GDM1 (cell line): ENCODE data around the gene ARRDC2.
"Not testable (repeated sequence)": the region's sequence is repeated elsewhere in the genome, so short reads cannot be mapped to it uniquely, and the experiment has no call there.

ENCODE experiments used
- DNase-seq: peaks from one replicate; lab custom pipeline; 2025; lab: John Stamatoyannopoulos, UW

Gene ARRDC2

DNA sequence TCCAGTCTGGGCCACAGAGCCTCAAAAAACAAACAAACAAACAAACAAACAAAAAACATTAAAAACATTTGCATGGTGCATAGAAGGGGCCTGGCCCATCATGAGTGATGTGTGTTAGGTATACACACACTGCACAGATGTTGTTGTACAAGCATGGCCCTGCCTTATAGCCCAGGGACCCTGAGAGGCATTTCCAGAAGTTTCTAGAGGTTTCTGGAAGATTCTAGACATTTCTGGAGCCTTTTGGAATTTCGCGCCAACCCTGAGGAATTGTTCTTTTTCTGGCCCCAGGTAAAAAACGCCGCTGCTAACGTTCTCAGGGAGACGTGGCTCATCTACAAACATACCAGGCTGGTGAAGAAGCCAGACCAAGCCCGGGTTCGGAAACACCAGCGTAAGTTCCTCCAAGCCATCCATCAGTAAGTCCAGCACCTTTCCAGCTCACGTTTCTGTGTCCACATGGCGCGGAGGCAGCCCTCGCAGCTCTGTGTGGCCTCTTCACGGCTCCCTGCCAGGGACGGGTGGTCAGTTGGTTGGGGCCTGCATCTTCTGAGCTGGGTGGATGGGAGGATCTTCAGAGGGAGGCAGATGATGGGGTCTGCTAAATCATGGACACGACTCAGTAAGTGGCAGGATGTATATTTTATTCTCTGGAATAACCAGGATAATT is 18.4 kb upstream of the ARRDC2 start:
- DNase-seq: no peak

DNA sequence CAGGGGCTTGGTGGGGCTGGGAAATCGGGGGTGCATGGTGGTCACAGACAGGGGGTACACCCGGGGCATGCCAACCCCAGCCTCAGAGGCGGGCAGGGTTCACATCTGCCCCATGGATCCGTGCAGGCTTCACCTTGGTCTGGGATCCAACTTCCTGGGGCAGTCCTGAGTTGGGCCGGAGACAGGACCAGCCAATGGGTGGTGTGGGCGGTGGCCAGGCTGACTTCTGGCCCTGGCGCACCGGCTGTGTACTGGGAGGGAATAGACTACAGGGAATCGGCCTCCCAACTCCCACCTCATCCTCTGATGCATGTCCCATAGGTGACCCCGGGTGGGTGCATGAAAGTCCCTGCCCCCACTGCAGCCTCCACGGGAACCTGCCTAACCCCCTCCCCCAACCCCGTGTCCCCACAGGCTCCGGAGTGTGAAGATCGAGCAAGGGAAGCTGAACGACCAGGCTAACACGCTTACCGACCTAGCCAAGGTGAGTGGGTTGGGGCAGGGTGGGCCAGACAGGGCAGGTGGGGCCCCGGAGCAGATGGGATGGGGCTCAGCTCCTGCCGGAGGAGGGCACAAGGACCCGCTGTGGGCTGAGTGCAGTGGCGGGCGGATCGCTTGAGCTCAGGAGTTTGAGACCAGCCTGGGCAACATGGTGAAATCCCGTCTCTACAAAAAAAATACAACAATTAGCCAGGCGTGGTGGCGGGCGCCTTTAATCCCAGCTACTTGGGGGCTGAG is 14.7 kb upstream of the ARRDC2 start:
- no peak for DNase-seq

DNA sequence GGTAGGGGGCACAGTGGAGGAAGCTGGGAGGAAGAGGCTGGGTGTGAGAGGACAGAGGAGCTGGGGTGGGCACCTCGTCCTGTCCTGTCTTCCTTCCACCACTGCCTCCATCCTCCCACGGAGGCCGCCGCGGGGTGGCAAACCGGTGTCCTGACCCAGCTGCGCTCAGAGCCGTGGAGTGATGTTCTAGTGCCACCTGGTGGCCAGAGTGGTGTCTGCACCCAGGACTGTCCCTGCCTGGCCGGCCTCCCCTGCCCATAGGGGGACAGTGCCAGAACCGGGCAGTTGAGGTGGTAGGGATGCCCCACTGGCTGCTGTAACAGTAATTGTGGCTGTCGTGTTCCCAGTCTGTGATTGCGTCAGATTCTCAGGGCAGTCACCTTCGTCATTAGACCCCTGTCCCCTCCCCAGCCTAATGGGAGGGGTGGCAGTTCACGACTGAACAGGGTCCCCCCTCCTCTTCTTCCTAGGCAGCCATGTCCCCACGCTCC is 11.1 kb upstream of the ARRDC2 start:
- peak; percentile 55 for DNase-seq

DNA sequence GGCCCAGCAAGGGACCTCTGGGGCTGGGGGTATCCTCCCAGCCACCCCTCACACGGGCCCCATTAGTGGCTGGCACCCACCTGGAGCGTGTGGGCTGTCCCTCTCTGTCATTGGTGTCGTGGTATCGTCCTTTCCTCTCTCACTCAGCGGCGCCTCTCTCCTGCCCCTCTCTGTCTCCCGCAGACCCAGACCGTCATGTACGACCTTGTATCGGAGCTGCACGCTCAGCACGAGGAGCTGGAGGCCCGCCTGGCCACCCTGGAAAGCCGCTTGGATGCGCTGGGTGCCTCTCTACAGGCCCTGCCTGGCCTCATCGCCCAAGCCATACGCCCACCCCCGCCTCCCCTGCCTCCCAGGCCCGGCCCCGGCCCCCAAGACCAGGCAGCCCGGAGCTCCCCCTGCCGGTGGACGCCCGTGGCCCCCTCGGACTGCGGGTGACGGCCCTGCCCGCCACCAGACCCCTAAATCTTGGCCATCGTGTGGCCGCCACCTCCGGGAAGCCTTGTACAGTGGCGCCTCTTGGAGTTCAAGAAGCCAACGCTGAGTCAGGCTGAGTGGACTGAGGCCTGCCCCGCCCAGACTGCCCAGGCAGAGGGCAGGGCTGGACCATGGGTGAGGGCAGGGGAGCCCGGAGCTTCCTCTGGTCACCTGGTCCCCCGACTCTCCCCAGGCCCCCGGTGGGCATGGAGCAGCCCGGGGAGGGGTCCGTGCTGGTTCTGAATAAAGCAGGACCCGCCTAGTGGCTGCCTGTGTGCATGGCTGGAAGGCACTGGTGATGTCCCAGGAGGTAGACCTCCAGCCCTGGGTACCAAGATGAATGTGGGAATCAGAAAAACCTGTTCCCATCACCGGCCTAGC is 9.8 kb upstream of the ARRDC2 start:
- DNase-seq: no peak

DNA sequence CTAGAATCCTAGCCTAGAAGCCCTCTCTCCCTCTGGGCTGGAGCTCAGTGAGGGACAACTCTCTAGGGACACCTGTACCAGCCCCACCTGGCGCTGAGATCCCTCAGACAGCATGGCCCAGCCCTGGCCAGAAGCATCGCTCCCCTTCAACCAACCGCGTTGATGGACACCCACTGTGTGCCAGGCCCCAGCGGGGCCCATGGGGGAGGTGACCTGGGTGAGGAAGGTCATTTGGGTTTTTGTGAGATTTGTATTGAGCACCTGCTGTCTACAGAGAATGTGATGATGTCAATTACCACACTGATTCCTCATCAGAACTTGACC is 9.2 kb upstream of the ARRDC2 start:
- no peak for DNase-seq

DNA sequence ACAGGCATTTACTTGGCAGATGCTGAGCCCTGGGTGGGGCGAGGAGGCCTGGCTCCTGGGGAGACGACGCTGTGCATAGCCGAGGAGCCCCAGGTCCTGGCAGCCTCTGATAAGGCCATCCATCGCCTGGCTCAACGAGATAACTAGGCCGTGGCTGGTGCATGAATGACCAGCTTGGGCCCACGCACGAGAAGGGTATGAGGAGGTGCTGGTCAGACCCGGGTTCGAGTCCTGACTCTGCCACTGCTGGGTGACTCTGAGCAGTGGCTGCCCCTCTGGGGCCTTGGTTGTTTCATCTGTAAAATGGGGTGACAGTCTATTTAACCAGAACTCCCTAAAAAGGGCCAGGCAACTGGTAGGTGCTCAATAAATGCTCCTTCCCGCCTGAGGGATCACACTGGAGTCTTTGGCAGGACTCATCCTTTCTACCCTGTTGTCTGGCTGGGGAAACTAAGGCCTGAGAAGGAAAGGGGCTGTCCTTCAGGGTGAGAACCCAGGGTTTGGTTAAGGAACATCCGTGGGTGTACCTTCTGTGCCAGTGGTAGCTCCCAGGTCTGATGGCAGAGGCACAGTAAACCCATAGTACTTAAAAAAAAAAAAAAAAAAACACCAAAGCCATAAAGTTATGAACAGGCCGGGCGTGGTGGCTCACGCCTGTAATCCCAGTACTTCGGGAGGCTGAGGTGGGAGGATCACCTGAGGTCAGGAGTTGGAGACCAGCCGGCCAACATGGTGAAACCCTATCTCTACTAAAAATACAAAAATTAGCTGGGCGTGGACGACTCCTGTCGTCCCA is 8.1 kb upstream of the ARRDC2 start:
- no peak for DNase-seq

DNA sequence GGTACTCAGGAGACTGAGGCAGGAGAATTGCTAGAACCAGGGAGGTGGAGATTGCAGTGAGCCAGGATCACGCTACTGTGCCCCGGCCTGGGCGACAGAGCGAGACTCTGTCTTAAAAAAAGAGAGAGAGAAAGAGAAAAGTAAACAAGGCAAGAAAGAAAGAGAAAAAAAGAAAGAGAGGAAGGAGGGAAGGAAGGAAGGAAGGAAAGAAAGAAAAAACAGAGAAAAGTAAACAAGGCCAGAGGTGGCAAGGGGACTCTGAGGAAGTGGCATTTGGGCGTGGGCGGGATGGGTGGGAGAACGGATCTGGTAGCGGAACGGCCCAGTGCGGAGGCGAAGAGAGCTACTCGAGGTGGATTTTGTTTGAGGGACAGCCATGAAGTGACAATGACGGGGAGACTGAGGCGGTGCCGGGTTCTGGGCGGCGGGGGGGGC is 7.5 kb upstream of the ARRDC2 start:
- DNase-seq: no peak

DNA sequence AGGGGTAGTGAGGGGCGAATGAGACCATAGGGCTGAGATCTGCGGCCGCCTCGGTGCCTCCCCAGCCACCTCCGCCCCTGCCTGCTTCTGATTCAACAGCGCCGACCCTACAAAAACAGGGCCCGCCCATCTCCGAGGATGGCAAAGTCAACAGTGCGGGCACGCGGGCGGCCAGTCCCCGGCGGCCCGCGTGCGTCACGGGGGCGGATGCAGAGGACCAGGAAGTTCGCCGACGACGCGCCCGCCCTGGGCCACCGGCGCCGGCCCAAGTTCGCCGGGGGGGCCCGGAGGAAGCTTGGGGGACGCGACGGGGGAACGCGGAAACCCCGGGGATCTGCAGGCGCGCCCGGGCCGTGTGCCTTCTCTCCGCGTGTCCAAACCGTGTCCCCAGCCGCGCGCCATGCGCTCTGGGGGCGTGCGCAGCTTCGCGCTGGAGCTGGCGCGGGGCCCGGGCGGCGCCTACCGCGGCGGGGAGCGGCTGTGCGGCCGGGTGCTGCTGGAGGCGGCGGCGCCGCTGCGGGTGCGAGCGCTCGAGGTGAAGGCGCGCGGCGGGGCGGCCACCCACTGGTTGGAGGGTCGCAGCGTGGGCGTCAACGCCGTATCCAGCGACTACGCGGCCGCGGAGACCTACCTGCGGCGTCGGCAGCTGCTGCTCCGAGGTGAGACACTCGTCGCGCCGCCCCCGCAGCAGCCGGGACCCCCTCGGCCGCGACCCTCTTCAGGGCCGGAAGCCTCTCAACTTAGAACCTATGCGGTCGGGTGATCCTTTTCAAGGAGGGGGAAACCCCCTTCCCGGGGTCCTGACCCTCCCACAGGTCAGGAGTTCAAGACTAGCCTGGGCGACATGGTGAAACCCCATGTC is 6.8 kb upstream of the ARRDC2 start:
- DNase-seq: peak; percentile 80

DNA sequence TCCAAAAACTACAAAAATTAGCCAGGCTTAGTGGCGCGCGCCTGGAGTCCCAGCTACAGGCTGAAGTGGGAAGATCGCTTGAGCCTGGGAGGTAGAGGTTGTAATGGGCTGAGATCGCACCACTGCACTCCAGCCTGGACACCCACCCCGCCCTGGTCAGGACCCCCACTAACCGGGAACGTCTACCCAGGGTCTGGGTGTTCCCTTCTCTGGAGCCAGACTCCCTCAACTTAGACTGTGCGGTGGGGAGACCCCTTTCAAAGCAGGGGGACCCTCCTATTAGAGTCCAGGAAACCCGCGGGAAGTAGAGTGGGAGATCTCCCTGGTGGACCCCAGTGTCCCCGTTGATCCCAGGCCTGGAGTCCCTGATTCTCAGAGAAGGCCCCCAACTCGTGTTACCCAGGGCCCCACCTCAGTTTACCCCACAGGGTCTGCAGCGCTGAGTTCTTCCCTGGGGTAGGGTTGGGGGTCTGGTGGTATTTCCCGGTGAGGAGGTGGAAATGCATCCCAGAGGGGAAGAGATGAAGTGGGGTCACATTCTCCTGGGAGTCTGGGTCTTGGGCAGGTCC is 6.1 kb upstream of the ARRDC2 start:
- no peak for DNase-seq

DNA sequence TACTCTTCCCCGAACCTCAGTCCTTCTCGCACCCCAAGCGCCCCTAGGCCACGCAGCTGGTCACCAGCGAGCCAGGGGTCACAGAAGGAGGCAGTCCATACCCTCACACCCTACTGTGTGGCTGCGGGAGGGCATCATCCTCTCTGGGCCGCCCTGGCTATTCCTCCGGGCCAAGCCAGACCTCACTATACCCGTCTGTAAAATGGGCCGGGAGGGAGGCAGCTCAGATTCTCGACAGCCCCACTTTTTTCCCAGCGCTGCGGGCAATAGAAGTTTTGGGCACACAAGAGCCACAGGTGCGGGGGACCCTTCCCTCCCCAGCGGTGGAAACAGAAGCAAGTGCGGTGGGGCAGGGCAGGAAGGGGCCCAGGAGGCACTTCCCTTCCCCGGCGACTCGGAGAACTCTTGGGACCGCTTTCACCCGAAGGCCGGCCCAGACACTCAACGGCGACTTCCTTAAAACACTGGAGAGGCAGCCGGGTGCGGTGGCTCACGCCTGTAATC is 5.6 kb upstream of the ARRDC2 start:
- DNase-seq: peak; percentile 58

DNA sequence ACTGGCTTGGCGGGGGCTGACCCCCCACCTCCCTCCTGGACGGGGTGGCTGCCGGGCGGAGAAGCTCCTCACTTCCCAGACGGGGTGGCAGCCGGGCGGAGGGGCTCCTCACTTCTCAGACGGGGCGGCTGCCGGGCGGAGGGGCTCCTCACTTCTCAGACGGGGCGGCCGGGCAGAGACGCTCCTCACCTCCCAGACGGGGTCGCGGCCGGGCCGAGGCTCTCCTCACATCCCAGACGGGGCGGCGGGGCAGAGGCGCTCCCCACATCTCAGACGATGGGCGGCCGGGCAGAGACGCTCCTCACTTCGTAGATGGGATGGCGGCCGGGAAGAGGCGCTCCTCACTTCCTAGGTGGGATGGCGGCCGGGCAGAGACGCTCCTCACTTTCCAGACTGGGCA is 2.2 kb upstream of the ARRDC2 start:
- not testable (repeated sequence) for DNase-seq

DNA sequence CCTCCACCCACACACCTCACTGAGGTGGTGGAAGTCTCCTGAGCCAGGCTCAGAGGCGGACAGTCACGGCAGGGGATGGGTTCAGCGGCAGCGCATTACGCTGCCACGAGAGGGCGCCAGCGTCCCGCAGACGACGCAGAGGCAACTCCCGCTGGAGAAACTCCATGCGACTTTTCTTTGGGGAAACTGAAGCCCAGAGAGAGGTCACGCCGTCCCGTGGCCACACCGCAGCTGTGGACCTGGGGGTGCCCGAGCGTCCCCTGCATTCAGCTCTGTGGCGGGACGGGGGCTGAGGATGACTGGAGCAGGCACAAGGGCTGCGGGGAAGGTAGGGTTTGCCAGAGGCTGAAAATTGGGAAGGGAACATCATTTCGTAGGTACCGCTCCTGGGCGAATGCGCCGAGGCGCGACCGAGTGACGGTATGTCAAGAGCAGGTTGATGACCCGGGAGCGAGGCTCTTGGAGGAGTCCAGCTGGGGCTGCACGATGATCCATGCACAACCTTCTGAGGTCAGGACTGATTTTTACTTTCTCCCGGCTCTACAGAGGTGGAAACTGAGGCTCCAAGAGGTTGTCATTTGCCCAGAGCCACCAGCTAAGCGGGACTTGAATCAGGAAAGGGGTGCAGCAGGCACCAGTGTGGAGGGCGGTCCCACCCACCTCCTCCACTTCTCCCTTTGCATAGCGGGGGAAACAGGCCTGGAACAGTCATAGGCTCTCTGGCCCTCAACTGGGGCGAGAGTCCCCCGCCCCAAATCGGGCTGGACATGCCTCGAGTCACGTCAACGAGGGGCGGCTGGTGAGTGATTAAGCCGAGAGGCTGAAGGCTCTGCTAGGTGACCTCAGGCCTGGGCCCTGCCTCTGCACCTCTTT is 690 bp upstream of the ARRDC2 start:
- DNase-seq: peak; percentile 61

DNA sequence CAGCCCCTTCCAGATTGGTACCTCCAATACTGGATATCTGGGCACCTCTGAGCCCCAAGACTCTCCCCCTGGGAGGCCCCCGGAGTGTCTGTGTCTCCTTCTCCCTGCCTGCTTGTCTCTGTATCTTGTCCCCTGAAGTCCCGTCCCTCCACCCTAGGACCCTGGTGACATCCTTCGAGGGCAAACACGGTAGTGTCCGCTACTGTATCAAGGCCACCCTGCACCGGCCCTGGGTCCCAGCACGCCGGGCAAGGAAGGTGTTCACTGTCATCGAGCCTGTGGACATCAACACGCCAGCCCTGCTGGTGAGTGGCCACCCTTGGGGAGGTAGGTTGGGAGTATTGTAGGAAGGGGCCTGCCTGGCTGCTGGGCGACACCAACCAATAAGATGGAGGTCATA is 844 bp downstream of the ARRDC2 start:
- no peak for DNase-seq

DNA sequence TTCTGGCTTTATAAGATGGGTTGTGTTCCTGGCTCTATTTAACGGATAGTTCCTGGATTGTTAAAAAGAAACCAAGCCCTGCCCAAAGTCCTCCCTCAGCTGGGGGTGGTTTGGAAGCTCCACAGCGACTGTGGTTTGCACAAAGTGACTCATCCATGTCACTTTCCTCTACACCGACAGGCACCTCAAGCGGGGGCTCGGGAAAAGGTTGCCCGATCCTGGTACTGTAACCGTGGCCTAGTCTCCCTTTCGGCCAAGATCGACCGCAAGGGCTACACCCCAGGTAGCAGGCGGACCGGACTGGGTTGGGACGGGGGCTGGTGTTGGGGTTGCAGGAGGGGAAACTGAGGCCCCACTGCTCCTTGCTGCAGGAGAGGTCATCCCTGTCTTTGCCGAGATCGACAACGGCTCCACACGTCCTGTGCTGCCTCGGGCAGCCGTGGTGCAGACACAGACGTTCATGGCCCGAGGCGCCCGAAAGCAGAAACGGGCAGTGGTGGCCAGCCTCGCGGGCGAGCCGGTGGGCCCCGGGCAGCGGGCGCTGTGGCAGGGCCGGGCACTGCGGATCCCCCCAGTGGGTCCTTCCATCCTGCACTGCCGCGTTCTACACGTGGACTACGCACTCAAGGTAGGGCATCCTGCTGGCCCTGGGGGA is 1.6 kb downstream of the ARRDC2 start:
- DNase-seq: peak; percentile 15

DNA sequence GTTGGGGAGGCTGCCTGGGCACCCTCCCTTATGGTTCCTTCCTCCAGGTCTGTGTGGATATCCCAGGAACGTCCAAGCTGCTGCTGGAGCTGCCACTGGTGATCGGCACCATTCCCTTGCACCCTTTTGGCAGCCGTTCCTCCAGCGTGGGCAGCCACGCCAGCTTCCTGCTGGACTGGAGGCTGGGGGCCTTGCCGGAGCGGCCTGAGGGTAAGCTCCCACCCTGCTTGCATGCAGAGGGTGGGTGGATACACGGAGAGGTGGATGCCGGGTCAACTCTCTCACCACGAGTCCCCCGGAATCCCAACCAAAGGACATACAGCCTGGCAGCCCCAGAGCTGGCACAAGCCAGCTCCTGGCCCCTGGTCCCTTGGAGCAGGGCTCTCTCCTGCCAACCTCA is 2.2 kb downstream of the ARRDC2 start:
- no peak for DNase-seq

DNA sequence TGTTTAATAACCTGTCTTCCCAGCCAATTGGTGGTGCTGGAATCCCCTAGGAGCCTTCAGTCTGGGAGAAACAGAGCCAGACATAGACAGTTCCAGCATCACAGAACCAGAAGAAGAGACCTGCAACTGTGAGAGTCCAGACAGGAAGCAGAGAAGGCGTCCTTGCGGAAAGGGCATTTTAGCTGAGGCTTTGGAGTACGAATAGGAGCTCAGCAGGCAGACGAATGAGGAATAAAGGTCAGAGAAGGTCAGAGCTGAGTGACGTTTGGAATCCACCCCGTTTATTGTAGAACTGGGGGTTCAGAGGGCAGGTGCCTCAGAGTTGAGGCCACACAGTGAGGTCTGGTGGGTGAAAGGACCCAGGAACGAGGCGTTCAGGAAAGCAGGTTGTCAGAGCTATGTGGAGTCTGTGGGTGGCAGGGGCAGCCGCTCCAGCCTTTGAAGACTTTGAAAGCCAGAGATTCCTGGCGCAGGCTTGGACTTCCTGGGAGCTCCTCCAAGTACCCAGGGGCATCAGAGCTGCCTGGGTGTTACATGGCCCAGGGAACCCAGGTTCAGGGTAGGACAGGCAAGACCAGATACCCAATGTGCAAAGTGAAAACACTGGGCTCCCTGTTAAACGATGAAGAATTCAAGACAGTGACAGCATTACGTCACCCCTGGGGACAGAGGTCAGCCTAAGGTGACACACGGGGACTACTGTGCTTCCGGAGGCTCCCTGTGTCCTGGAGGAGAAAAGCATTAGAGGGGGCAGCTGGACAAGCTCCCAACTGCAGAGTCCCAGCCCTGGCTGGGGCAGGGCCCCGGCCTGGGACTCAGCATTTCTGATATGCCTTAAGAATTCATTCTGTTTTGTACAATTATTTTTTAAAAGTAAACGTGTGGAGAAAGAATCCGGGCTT is 5.5 kb downstream of the ARRDC2 start:
- no peak for DNase-seq

DNA sequence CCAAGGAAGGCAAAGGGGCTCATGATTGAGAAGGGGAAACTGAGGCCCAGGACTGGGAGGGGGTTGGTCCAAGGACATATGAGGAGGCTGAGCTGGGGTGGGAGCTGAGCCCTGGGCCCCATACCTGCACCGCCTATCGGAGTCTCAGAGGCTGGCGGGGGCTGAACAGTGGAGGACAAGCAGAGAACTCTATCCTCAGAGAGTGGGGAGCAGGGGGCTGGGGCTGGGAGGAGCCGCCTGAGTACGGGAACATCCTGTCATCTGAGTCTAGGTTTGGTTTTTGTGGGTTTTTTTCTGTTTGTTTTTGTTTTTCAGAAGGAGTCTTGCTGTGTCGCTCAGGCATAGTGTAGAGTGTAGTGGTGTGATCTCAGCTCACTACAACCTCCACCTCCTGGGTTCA is 6.2 kb downstream of the ARRDC2 start:
- no peak for DNase-seq
